HepG2 (cell line): Measurements from ENCODE around the gene MTRFR. TPM values are rescaled to one million over a fixed set of nuclear protein-coding genes. Genes with fewer than 3 reads are reported as not detected.
A peak's percentile ranks its signal among the peaks of the same experiment; 100 is the strongest.

Experiments
- BCL3 ChIP-seq: sonication (generic); formaldehyde crosslinking; IDR thresholded peaks from 2 replicates; pipeline ENCODE4 v1.5.1; 2020; ENCODE audit warnings: mild to moderate bottlenecking, missing genetic modification reagents, moderate library complexity
- CHD4 ChIP-seq: fragments of 200-600 bp; sonication (generic); IDR thresholded peaks from 2 replicates; pipeline ENCODE4 v1.7.0; 2017; ENCODE audit warnings: mild to moderate bottlenecking, low read length, borderline replicate concordance
- FOXP4 ChIP-seq: sonication (generic); formaldehyde crosslinking; IDR thresholded peaks from 2 replicates; pipeline ENCODE4 v1.4.0; 2020; ENCODE audit warnings: missing genetic modification reagents
- HMGXB4 ChIP-seq, 2 experiments: sonication (generic) in 1 of 2; formaldehyde crosslinking in 1 of 2; IDR thresholded peaks; 2 replicates each; pipeline versions ENCODE4 v1.4.0 to v1.6.1; 2018 to 2020; ENCODE audit warnings: missing genetic modification reagents in 2 of 2, borderline replicate concordance in 1 of 2, low read depth in 1 of 2, mild to moderate bottlenecking in 1 of 2, missing biosample characterization in 1 of 2
- KMT2A ChIP-seq: sonication (generic); formaldehyde crosslinking; IDR thresholded peaks from 2 replicates; pipeline ENCODE4 v1.4.0; 2020; ENCODE audit warnings: missing genetic modification reagents
- MED8 ChIP-seq: sonication (generic); formaldehyde crosslinking; IDR thresholded peaks from 2 replicates; pipeline ENCODE4 v1.8.1; 2023; ENCODE audit warnings: mild to moderate bottlenecking, missing genetic modification reagents; ENCODE audit not compliant: insufficient replicate concordance
- NFIB ChIP-seq: sonication (generic); formaldehyde crosslinking; IDR thresholded peaks from 2 replicates; pipeline ENCODE4 v1.9.0; 2021; ENCODE audit warnings: missing genetic modification reagents, mild to moderate bottlenecking, borderline replicate concordance
- RARG ChIP-seq: sonication (generic); formaldehyde crosslinking; IDR thresholded peaks from 2 replicates; pipeline ENCODE4 v1.4.0; 2020; ENCODE audit warnings: low read depth, mild to moderate bottlenecking, missing genetic modification reagents
- ZNF224 ChIP-seq: sonication (generic); formaldehyde crosslinking; IDR thresholded peaks from 2 replicates; pipeline ENCODE4 v1.5.0; 2020; ENCODE audit warnings: mild to moderate bottlenecking, missing genetic modification reagents
- ZNF431 ChIP-seq: sonication (generic); formaldehyde crosslinking; IDR thresholded peaks from 2 replicates; pipeline ENCODE4 v1.9.0; 2022; ENCODE audit warnings: missing genetic modification reagents, low read depth, mild to moderate bottlenecking, borderline replicate concordance
- ZNF609 ChIP-seq: sonication (generic); formaldehyde crosslinking; IDR thresholded peaks from 2 replicates; pipeline ENCODE4 v1.4.0; 2020; ENCODE audit warnings: mild to moderate bottlenecking, missing genetic modification reagents, borderline replicate concordance
- ZNF768 ChIP-seq: sonication (generic); formaldehyde crosslinking; IDR thresholded peaks from 2 replicates; pipeline ENCODE4 v1.4.0; 2020; ENCODE audit warnings: missing genetic modification reagents
- polyA plus RNA-seq, 8 experiments: library from polyadenylated mRNA; depleted of rRNA in 3 of 8; stranded (reverse) in 7 of 8; unstranded in 1 of 8; fragments of >200 nt; fragmentation: Illumina TruSeq in 4 of 8; extraction: Trizol in 4 of 8; gene quantifications; 2 replicates each; pipeline versions ENCODE4 v1.2.1 to v1.2.3, GENCODE V29; 2011 to 2016; ENCODE audit warnings: low read depth in 4 of 8, missing spikeins in 1 of 8, mixed read lengths in 1 of 8; ENCODE audit not compliant: insufficient read depth in 1 of 8
- total RNA-seq, 5 experiments: library from RNA; depleted of rRNA; stranded (reverse); fragments of >200 nt; fragmentation: Illumina TruSeq; extraction: Trizol; gene quantifications; 2 replicates each; pipeline ENCODE4 v1.2.3, GENCODE V29; 2016; ENCODE audit warnings: low read depth in 1 of 5
- TF ChIP-seq, protein P1 (sequence below): IDR thresholded peaks from 2 replicates; pipeline ENCODE4 v1.6.1; 2016; ENCODE audit warnings: mild to moderate bottlenecking, missing biosample characterization, missing genetic modification reagents
- TF ChIP-seq, protein P2 (sequence below): sonication (generic); formaldehyde crosslinking; conservative IDR thresholded peaks from 2 replicates; pipeline ENCODE4 v1.8.0; 2022; ENCODE audit warnings: missing genetic modification reagents

Gene MTRFR
- total and polyA plus RNA-seq, 2 of the 13 experiments (the other 11 are each of a cell fraction or from before 2014, with no cell fraction given): 7.1 to 9.9 TPM

GRCh38 chr12:123232807-123233504 is at the start of gene MTRFR, which contains the start of gene MPHOSPH9 (continued):
- TF ChIP-seq, protein P1, sequence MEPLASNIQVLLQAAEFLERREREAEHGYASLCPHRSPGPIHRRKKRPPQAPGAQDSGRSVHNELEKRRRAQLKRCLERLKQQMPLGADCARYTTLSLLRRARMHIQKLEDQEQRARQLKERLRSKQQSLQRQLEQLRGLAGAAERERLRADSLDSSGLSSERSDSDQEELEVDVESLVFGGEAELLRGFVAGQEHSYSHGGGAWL: peak; percentile 73
- peak; percentile 63; the same call in 1 of the 2 replicates for TF ChIP-seq FOXP4 (CRISPR knock-in tag)
- TF ChIP-seq NFIB: no peak
- no peak for TF ChIP-seq MED8 (CRISPR knock-in tag)
- TF ChIP-seq KMT2A (CRISPR knock-in tag): no peak; the same call in none of the 2 replicates
- TF ChIP-seq, protein P2, sequence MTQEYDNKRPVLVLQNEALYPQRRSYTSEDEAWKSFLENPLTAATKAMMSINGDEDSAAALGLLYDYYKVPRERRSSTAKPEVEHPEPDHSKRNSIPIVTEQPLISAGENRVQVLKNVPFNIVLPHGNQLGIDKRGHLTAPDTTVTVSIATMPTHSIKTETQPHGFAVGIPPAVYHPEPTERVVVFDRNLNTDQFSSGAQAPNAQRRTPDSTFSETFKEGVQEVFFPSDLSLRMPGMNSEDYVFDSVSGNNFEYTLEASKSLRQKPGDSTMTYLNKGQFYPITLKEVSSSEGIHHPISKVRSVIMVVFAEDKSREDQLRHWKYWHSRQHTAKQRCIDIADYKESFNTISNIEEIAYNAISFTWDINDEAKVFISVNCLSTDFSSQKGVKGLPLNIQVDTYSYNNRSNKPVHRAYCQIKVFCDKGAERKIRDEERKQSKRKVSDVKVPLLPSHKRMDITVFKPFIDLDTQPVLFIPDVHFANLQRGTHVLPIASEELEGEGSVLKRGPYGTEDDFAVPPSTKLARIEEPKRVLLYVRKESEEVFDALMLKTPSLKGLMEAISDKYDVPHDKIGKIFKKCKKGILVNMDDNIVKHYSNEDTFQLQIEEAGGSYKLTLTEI (CRISPR knock-in tag): no peak
- 0 out of 2 replicates have a peak, but pooled peaks have one; percentile 21 for TF ChIP-seq ZNF224
- peak; percentile 41; the same call in 1 of the 2 replicates for TF ChIP-seq BCL3 (CRISPR knock-in tag)
- peak; percentile 11; the same call in 1 of the 2 replicates for TF ChIP-seq RARG
- no peak for TF ChIP-seq CHD4
- TF ChIP-seq ZNF431 (CRISPR knock-in tag): peak; percentile 77
- peak; percentile 67; the same call in 1 of the 2 replicates for TF ChIP-seq ZNF768 (CRISPR knock-in tag)
- TF ChIP-seq ZNF609 (CRISPR knock-in tag): no peak
- peak; percentile 58 to 71; a peak in 2 of 4 replicates for TF ChIP-seq HMGXB4 (CRISPR knock-in tag; IDR thresholded peaks at IDR 0.05; ENCODE audit: borderline replicate concordance in 1 of 2, low read depth in 1 of 2)
